ENCODE measurements around the gene SLC9A1. TPM values are rescaled to one million over a fixed set of nuclear protein-coding genes. Genes with fewer than 3 reads are reported as not detected.

Gene SLC9A1
- total RNA-seq, 1 experiment from 2014 or later = 21.7 TPM

DNA sequence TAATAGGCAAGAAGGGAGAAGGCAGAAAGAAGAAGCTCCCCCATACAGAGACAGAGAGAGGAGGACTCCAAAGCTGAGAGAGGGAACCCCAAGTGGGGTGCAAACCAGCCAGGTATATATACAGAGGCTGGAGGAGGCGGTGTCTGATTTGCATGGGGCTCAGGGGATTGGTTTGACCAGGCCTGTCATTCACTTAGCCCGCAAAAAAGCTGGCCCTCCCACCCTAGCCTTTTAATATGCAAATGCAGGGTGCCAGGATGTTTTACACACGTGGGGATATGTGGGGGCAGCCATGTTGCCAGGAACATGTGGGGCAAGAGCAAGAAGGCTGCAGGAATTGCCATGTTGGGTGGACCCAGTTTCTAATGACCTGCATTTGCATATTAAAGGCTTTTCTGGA lies 105.3 kb downstream of the SLC9A1 start:
- intact Hi-C loops (cut with micrococcal nuclease) = loop anchor here (5.0 to 10.0 kb wide), 3 partner anchors 52 to 555 kb away; partner anchors contain the start of gene AHDC1
- H3K36me3 ChIP-seq (ENCODE audit: control insufficient read depth in 1 of 2, insufficient read depth in 2 of 2, low read length in 2 of 2) = no peaks in the 10 kb centered on the region
- H3K4me1 ChIP-seq (ENCODE audit: control insufficient read depth in 1 of 2, insufficient read depth in 2 of 2, low read length in 2 of 2) = peaks cover 9 to 19% of the 10 kb centered on the region in 2 experiments; a peak in 3 of 4 replicates
- DNase-seq (ENCODE audit: low read depth, low spot score) = no peak
- H3K27ac ChIP-seq (ENCODE audit: low read depth, low read length) = no peak overlapping the region
- TF ChIP-seq JUND (IDR thresholded peaks at IDR 0.05) (no peak), SRF (IDR thresholded peaks at IDR 0.05; ENCODE audit: low read depth) (no peak), CBX3 (IDR thresholded peaks at IDR 0.05; ENCODE audit: low read depth) (no peak), EZH2 (IDR thresholded peaks at IDR 0.05) (no peak), EGR1 (IDR thresholded peaks at IDR 0.05; ENCODE audit: low read depth) (no peak)
- TF ChIP-seq, protein P1, sequence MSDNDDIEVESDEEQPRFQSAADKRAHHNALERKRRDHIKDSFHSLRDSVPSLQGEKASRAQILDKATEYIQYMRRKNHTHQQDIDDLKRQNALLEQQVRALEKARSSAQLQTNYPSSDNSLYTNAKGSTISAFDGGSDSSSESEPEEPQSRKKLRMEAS (IDR thresholded peaks at IDR 0.05) = peak; percentile 43
- no peak for ATAC-seq
- H3K4me2 ChIP-seq (ENCODE audit: low read length) = no peak overlapping the region
- H3K9me2 ChIP-seq (ENCODE audit: insufficient read depth) = no peaks in the 10 kb centered on the region
- no peaks in the 10 kb centered on the region for H3K9me3 ChIP-seq (ENCODE audit: control insufficient read depth in 1 of 2, insufficient read depth in 1 of 2, low read depth in 1 of 2, low read length in 2 of 2)
- no peak overlapping the region for H2AFZ ChIP-seq (ENCODE audit: low read depth, low read length, poor library complexity, severe bottlenecking)
- no peak overlapping the region for H3K9ac ChIP-seq (ENCODE audit: low read length)
- no peaks in the 10 kb centered on the region for H3K27me3 ChIP-seq (ENCODE audit: insufficient read depth, low read length)
- H3K79me2 ChIP-seq (ENCODE audit: insufficient read depth, low read length) = no peaks in the 10 kb centered on the region
- ChIA-PET RAD21 (ENCODE audit: low non-redundant PET in 1 of 2, low total read pairs in 2 of 2, uncharacterized antibody in 2 of 2, unreplicated experiment in 2 of 2) (no interaction called here), POLR2A (interaction anchor here (0.6 kb wide), 1 partner anchor 192 kb away, joined by 3 read pairs; no protein-coding TSS in a partner anchor), CTCF (no interaction called here)
- BruUV-seq (replicated peaks) = no TSS peak
- H3K4me3 ChIP-seq (replicated peaks in 1 of 2; ENCODE audit: low read depth in 1 of 2, low read length in 2 of 2) = no peak overlapping the region
- no peaks in the 10 kb centered on the region for H4K20me1 ChIP-seq (ENCODE audit: insufficient read depth)

DNA sequence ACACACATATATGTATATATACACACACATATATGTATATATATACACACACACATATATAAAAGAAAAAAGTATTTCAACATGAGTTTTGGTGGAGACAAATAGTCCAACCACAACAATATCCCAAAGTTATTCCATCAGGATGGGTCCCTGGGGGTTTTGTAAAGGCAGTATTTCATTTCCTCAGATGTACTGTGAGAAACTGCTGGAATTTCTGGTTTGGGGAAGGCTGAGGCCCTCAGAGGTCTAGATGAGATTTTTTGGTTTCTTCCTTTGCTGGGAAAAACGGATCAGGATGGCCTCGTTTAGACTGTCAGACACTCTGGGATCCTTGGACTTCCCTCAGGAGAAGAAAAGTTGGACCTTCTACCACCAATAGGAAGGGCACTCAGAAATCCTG lies 105.8 kb downstream of the SLC9A1 start:
- ATAC-seq (no peak), DNase-seq (ENCODE audit: low read depth, low spot score) (no peak)
- POLR2A ChIA-PET = no interaction called here
- Histone ChIP-seq H3K9me3 (ENCODE audit: control insufficient read depth in 1 of 2, insufficient read depth in 1 of 2, low read depth in 1 of 2, low read length in 2 of 2) (no peaks in the 10 kb centered on the region), H4K20me1 (ENCODE audit: insufficient read depth) (no peaks in the 10 kb centered on the region), H2AFZ (ENCODE audit: low read depth, low read length, poor library complexity, severe bottlenecking) (no peak overlapping the region), H3K27ac (ENCODE audit: low read depth, low read length) (no peak overlapping the region), H3K79me2 (ENCODE audit: insufficient read depth, low read length) (no peaks in the 10 kb centered on the region), H3K4me2 (ENCODE audit: low read length) (no peak overlapping the region), H3K27me3 (ENCODE audit: insufficient read depth, low read length) (no peaks in the 10 kb centered on the region), H3K4me1 (ENCODE audit: control insufficient read depth in 1 of 2, insufficient read depth in 2 of 2, low read length in 2 of 2) (peaks cover 9 to 19% of the 10 kb centered on the region in 2 experiments; a peak in 3 of 4 replicates), H3K4me3 (replicated peaks in 1 of 2; ENCODE audit: low read depth in 1 of 2, low read length in 2 of 2) (no peak overlapping the region), H3K36me3 (ENCODE audit: control insufficient read depth in 1 of 2, insufficient read depth in 2 of 2, low read length in 2 of 2) (no peaks in the 10 kb centered on the region), H3K9me2 (ENCODE audit: insufficient read depth) (no peaks in the 10 kb centered on the region), H3K9ac (ENCODE audit: low read length) (no peak overlapping the region)
- TF ChIP-seq FOSL1 (IDR thresholded peaks at IDR 0.05; ENCODE audit: low read depth) (no peak), CEBPB (IDR thresholded peaks at IDR 0.05; ENCODE audit: low read depth) (no peak), JUND (IDR thresholded peaks at IDR 0.05) (no peak), POLR2AphosphoS5 (IDR thresholded peaks at IDR 0.05; ENCODE audit: low read depth, low read length) (no peak), EZH2 (IDR thresholded peaks at IDR 0.05) (no peak), YY1 (IDR thresholded peaks at IDR 0.05; ENCODE audit: extremely low read depth, insufficient replicate concordance, low read depth, low read length) (no peak), CBX3 (IDR thresholded peaks at IDR 0.05; ENCODE audit: low read depth) (no peak), ELF1 (IDR thresholded peaks at IDR 0.05; ENCODE audit: borderline replicate concordance, low read depth) (no peak), ZNF274 (IDR thresholded peaks at IDR 0.05; ENCODE audit: low read depth, low read length) (no peak)
- TF ChIP-seq, protein P2, sequence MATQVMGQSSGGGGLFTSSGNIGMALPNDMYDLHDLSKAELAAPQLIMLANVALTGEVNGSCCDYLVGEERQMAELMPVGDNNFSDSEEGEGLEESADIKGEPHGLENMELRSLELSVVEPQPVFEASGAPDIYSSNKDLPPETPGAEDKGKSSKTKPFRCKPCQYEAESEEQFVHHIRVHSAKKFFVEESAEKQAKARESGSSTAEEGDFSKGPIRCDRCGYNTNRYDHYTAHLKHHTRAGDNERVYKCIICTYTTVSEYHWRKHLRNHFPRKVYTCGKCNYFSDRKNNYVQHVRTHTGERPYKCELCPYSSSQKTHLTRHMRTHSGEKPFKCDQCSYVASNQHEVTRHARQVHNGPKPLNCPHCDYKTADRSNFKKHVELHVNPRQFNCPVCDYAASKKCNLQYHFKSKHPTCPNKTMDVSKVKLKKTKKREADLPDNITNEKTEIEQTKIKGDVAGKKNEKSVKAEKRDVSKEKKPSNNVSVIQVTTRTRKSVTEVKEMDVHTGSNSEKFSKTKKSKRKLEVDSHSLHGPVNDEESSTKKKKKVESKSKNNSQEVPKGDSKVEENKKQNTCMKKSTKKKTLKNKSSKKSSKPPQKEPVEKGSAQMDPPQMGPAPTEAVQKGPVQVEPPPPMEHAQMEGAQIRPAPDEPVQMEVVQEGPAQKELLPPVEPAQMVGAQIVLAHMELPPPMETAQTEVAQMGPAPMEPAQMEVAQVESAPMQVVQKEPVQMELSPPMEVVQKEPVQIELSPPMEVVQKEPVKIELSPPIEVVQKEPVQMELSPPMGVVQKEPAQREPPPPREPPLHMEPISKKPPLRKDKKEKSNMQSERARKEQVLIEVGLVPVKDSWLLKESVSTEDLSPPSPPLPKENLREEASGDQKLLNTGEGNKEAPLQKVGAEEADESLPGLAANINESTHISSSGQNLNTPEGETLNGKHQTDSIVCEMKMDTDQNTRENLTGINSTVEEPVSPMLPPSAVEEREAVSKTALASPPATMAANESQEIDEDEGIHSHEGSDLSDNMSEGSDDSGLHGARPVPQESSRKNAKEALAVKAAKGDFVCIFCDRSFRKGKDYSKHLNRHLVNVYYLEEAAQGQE (IDR thresholded peaks at IDR 0.05; ENCODE audit: low read depth) = no peak
- no TSS peak for BruUV-seq (replicated peaks)
- CTCF ChIA-PET = interaction anchor here (6.6 kb wide), 1 partner anchor 49 kb away, joined by 219 read pairs; no protein-coding TSS in a partner anchor
- RAD21 ChIA-PET (ENCODE audit: low non-redundant PET in 1 of 2, low total read pairs in 2 of 2, uncharacterized antibody in 2 of 2, unreplicated experiment in 2 of 2) = no interaction called here
- intact Hi-C loops (cut with micrococcal nuclease) = loop anchor here (5.0 to 10.0 kb wide), 3 partner anchors 52 to 556 kb away; partner anchors contain the start of gene AHDC1
